Choroid plexus epithelial cell (primary cell): ENCODE results near the gene FBN1.

ENCODE experiments used
- DNase-seq: peaks from one replicate; pipeline ENCODE4 v3.0.0-alpha.2; 2010; ENCODE audit warnings: low read depth
- H3K4me3 ChIP-seq: 2 replicates; pipeline ENCODE4 v1.5.1; 2011; ENCODE audit warnings: low read depth, mild to moderate bottlenecking, control low read depth, low read length, moderate library complexity
- TF ChIP-seq, protein P1 (sequence below): conservative IDR thresholded peaks from 2 replicates; pipeline ENCODE4 v1.5.1; 2011; ENCODE audit warnings: low read depth, mild to moderate bottlenecking, control low read depth, inconsistent platforms, low read length, moderate library complexity

The FBN1 gene

GRCh38 chr15:48634893-48635292, 10.6 kb downstream of the FBN1 start:
- DNase-seq, result peak; percentile 54
- TF ChIP-seq, protein P1, sequence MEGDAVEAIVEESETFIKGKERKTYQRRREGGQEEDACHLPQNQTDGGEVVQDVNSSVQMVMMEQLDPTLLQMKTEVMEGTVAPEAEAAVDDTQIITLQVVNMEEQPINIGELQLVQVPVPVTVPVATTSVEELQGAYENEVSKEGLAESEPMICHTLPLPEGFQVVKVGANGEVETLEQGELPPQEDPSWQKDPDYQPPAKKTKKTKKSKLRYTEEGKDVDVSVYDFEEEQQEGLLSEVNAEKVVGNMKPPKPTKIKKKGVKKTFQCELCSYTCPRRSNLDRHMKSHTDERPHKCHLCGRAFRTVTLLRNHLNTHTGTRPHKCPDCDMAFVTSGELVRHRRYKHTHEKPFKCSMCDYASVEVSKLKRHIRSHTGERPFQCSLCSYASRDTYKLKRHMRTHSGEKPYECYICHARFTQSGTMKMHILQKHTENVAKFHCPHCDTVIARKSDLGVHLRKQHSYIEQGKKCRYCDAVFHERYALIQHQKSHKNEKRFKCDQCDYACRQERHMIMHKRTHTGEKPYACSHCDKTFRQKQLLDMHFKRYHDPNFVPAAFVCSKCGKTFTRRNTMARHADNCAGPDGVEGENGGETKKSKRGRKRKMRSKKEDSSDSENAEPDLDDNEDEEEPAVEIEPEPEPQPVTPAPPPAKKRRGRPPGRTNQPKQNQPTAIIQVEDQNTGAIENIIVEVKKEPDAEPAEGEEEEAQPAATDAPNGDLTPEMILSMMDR, result no peak
- H3K4me3 ChIP-seq, result no peak overlapping the region

DNA sequence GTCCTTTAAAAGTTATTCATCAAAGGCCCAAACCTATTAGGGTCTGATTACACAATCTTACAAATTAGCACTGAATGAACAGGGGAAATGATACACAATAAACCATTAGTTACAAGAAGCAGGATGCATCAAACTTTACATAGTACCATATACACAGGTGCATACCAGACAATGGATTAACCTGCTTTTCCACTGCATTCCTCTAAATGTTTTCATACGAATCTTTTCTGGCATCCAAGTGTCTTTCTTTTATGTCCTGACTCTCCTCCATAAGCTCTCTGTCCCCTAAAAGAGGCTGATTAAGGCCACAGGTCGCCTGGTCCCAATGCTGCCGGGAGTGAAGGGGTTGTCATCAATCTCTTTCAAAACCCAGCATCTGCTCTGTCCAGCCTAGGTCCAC, 11.4 kb downstream of the FBN1 start:
- TF ChIP-seq, protein P1, result no peak
- no peak overlapping the region for H3K4me3 ChIP-seq
- DNase-seq, result no peak

DNA sequence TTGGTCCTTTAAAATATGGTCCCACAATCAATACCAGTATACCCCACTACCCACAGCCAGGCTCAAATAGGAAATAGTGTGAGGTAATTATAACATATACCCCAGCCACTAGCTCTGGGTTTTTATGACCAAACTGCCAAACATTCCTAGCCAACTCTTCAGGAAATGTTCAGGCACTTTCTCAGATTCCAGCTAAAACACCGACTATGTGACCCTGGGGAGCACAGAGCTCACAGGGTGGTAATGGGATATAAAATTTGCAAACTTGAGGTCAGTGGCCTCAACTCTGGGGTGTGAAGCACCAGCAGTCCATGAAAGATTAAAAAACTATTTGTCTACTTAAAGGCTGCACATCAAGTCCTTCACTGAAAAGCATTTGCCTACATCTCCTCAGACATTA, 12.9 kb downstream of the FBN1 start:
- TF ChIP-seq, protein P1, result no peak
- no peak for DNase-seq
- H3K4me3 ChIP-seq, result no peak overlapping the region

DNA sequence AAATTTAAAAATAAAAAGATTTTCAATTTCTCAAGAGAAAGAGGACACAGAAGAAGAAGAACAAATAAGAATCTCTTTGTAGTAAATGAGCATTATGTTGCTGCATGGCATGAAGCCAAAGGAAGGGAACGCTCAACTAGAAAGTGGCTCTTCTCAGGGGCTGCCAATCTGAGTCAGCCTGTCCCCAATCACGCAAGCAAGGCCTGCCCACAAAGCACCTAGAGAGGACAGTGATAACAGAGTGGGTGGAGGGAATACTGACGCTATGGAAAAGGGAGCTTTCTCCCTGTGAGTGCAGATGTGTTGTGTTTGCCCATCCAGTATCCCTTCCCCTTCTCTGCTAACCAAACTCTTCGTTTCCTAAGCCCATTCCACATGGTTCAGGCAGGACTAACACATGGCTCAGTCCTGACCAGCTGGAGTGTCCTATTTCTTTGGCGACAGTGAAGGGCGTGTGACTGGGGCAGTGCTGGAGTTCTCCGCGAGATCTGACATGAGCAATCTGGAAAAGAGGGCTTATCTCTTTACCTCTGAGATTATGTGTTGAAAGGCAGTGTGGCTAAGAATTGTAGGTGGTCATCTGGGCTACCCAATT, 14.2 kb downstream of the FBN1 start:
- DNase-seq, result no peak
- TF ChIP-seq, protein P1, result no peak
- no peak overlapping the region for H3K4me3 ChIP-seq

GRCh38 chr15:48630245-48630644, 15.3 kb downstream of the FBN1 start:
- no peak for DNase-seq
- H3K4me3 ChIP-seq, result no peak overlapping the region
- TF ChIP-seq, protein P1, result no peak

- TF ChIP-seq, protein P1, result no peak
- DNase-seq, result peak; percentile 67
- H3K4me3 ChIP-seq, result no peak overlapping the region
Observed at GRCh38 chr15:48628832-48629231, 16.7 kb downstream of the FBN1 start.

DNA sequence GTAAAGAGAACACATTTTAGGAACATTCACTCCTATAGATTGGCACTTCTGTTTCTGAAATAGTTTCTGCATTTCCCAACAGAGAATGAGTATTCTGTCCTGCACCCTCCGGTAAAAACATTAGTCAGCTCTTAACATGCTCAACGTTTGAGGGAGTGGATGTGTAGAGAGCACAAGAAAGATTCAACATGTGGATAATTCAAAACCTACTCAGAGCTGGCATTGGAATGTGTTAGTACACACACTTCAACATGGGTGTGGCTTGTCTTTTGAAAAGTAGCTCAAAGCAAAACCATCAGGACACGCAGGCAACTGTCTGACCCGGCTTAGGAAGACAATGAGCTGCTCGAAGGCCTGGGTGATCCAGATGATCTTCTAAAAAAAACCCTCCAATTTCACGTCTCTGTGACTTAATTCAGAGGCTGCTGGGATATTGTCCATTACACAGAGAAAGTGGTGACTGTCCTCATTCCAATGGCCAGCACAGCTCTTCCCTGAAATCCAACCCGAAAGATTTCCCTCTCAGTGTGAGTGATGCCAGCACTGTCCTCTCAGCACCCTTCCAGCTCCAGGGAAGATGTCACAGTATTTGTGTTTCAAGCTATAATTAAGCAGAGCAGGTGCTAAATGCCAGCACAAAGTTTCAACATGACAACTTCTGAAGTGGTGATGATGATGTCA, 18.1 kb downstream of the FBN1 start:
- DNase-seq, result peak; percentile 75
- H3K4me3 ChIP-seq, result no peak overlapping the region
- TF ChIP-seq, protein P1, result no peak
